ENCODE data around the gene SPDYE17. TPM values are rescaled to one million over a fixed set of nuclear protein-coding genes. Genes with fewer than 3 reads are reported as not detected.
"Not testable (repeated sequence)": the region's sequence is repeated elsewhere in the genome, so short reads cannot be mapped to it uniquely, and the experiment has no call there.

Gene SPDYE17
- total RNA-seq, 1 donor from 2014 or later = not detected

GRCh38 chr7:76993831-76994230 lies 38.3 kb downstream of the SPDYE17 start:
- H3K36me3 Mint-ChIP-seq (ENCODE audit: low read depth); intact Hi-C loops (cut with micrococcal nuclease); H3K9me3 Mint-ChIP-seq; H3K27ac Mint-ChIP-seq; H3K4me1 Mint-ChIP-seq (ENCODE audit: low read depth); H3K27me3 Mint-ChIP-seq (ENCODE audit: low read depth); H3K4me3 Mint-ChIP-seq (ENCODE audit: low read depth); DNase-seq (ENCODE audit: low spot score): not testable (repeated sequence)

GRCh38 chr7:76992871-76993270 lies 39.3 kb downstream of the SPDYE17 start:
- H3K27me3 Mint-ChIP-seq (ENCODE audit: low read depth); H3K4me1 Mint-ChIP-seq (ENCODE audit: low read depth); H3K36me3 Mint-ChIP-seq (ENCODE audit: low read depth); DNase-seq (ENCODE audit: low spot score); H3K4me3 Mint-ChIP-seq (ENCODE audit: low read depth); intact Hi-C loops (cut with micrococcal nuclease); H3K9me3 Mint-ChIP-seq; H3K27ac Mint-ChIP-seq: not testable (repeated sequence)

- H3K9me3 Mint-ChIP-seq; H3K4me3 Mint-ChIP-seq (ENCODE audit: low read depth); H3K27ac Mint-ChIP-seq; intact Hi-C loops (cut with micrococcal nuclease); DNase-seq (ENCODE audit: low spot score); H3K36me3 Mint-ChIP-seq (ENCODE audit: low read depth); H3K4me1 Mint-ChIP-seq (ENCODE audit: low read depth); H3K27me3 Mint-ChIP-seq (ENCODE audit: low read depth): not testable (repeated sequence)
These were observed 40.0 kb downstream of the SPDYE17 start for GRCh38 chr7:76992204-76992603.

- H3K27ac Mint-ChIP-seq; H3K27me3 Mint-ChIP-seq (ENCODE audit: low read depth); H3K36me3 Mint-ChIP-seq (ENCODE audit: low read depth); H3K9me3 Mint-ChIP-seq; intact Hi-C loops (cut with micrococcal nuclease); DNase-seq (ENCODE audit: low spot score); H3K4me3 Mint-ChIP-seq (ENCODE audit: low read depth); H3K4me1 Mint-ChIP-seq (ENCODE audit: low read depth): not testable (repeated sequence)
These were observed 42.0 kb downstream of the SPDYE17 start for GRCh38 chr7:76990202-76990601.

- DNase-seq (ENCODE audit: low spot score); intact Hi-C loops (cut with micrococcal nuclease); H3K4me3 Mint-ChIP-seq (ENCODE audit: low read depth); H3K9me3 Mint-ChIP-seq; H3K4me1 Mint-ChIP-seq (ENCODE audit: low read depth); H3K27me3 Mint-ChIP-seq (ENCODE audit: low read depth); H3K36me3 Mint-ChIP-seq (ENCODE audit: low read depth); H3K27ac Mint-ChIP-seq: not testable (repeated sequence)
These were observed 46.0 kb downstream of the SPDYE17 start for GRCh38 chr7:76985924-76986717.

GRCh38 chr7:76984784-76985136 lies 47.4 kb downstream of the SPDYE17 start:
- H3K36me3 Mint-ChIP-seq (ENCODE audit: low read depth); intact Hi-C loops (cut with micrococcal nuclease): not testable (repeated sequence)

GRCh38 chr7:76983937-76984783 lies 48.0 kb downstream of the SPDYE17 start:
- DNase-seq (ENCODE audit: low spot score); H3K27ac Mint-ChIP-seq; H3K36me3 Mint-ChIP-seq (ENCODE audit: low read depth); H3K9me3 Mint-ChIP-seq; H3K4me1 Mint-ChIP-seq (ENCODE audit: low read depth); intact Hi-C loops (cut with micrococcal nuclease); H3K4me3 Mint-ChIP-seq (ENCODE audit: low read depth); H3K27me3 Mint-ChIP-seq (ENCODE audit: low read depth): not testable (repeated sequence)

More at GRCh38 chr7:76984784-76985136, 47.4 kb downstream of the SPDYE17 start:
- H3K27ac Mint-ChIP-seq; DNase-seq (ENCODE audit: low spot score); H3K4me3 Mint-ChIP-seq (ENCODE audit: low read depth); H3K9me3 Mint-ChIP-seq; H3K27me3 Mint-ChIP-seq (ENCODE audit: low read depth); H3K4me1 Mint-ChIP-seq (ENCODE audit: low read depth): not testable (repeated sequence)

- DNase-seq (ENCODE audit: low spot score); H3K36me3 Mint-ChIP-seq (ENCODE audit: low read depth); intact Hi-C loops (cut with micrococcal nuclease): not testable (repeated sequence)
These were observed 48.8 kb downstream of the SPDYE17 start for GRCh38 chr7:76983333-76983732.

GRCh38 chr7:76982501-76982900 lies 49.7 kb downstream of the SPDYE17 start:
- H3K4me3 Mint-ChIP-seq (ENCODE audit: low read depth); intact Hi-C loops (cut with micrococcal nuclease); DNase-seq (ENCODE audit: low spot score); H3K36me3 Mint-ChIP-seq (ENCODE audit: low read depth); H3K9me3 Mint-ChIP-seq; H3K27me3 Mint-ChIP-seq (ENCODE audit: low read depth); H3K4me1 Mint-ChIP-seq (ENCODE audit: low read depth); H3K27ac Mint-ChIP-seq: not testable (repeated sequence)

More at GRCh38 chr7:76983333-76983732, 48.8 kb downstream of the SPDYE17 start:
- H3K4me3 Mint-ChIP-seq (ENCODE audit: low read depth); H3K27me3 Mint-ChIP-seq (ENCODE audit: low read depth); H3K27ac Mint-ChIP-seq; H3K4me1 Mint-ChIP-seq (ENCODE audit: low read depth); H3K9me3 Mint-ChIP-seq: not testable (repeated sequence)

GRCh38 chr7:76981187-76981970 lies 50.8 kb downstream of the SPDYE17 start:
- H3K36me3 Mint-ChIP-seq (ENCODE audit: low read depth); DNase-seq (ENCODE audit: low spot score); H3K4me1 Mint-ChIP-seq (ENCODE audit: low read depth); H3K27me3 Mint-ChIP-seq (ENCODE audit: low read depth); intact Hi-C loops (cut with micrococcal nuclease); H3K27ac Mint-ChIP-seq; H3K4me3 Mint-ChIP-seq (ENCODE audit: low read depth); H3K9me3 Mint-ChIP-seq: not testable (repeated sequence)

- intact Hi-C loops (cut with micrococcal nuclease); DNase-seq (ENCODE audit: low spot score); H3K27ac Mint-ChIP-seq; H3K4me3 Mint-ChIP-seq (ENCODE audit: low read depth); H3K4me1 Mint-ChIP-seq (ENCODE audit: low read depth); H3K9me3 Mint-ChIP-seq; H3K36me3 Mint-ChIP-seq (ENCODE audit: low read depth); H3K27me3 Mint-ChIP-seq (ENCODE audit: low read depth): not testable (repeated sequence)
These were observed 51.6 kb downstream of the SPDYE17 start for GRCh38 chr7:76980576-76980975.

- H3K27ac Mint-ChIP-seq; intact Hi-C loops (cut with micrococcal nuclease); H3K9me3 Mint-ChIP-seq; H3K4me3 Mint-ChIP-seq (ENCODE audit: low read depth); H3K36me3 Mint-ChIP-seq (ENCODE audit: low read depth); H3K27me3 Mint-ChIP-seq (ENCODE audit: low read depth); H3K4me1 Mint-ChIP-seq (ENCODE audit: low read depth); DNase-seq (ENCODE audit: low spot score): not testable (repeated sequence)
These were observed 54.3 kb downstream of the SPDYE17 start for GRCh38 chr7:76977761-76978367.

Measured in activated T-helper 2 cell treated with anti-CD3 and anti-CD28 coated beads, Interferon-gamma antibody, Interleukin-2, Interleukin-4, amounts not matched to agents 10 μg/mL and 5 μg/mL and 100 μg/mL, durations not matched to agents 14 hours and 24 hours and 36 hours (primary cell).